ENCODE measurements around the gene RDM1. TPM values are rescaled to one million over a fixed set of nuclear protein-coding genes. Genes with fewer than 3 reads are reported as not detected.

The RDM1 gene
- total and polyA plus RNA-seq, 10 donors = 0.48 to 2.3 (median 0.52) TPM; not detected in 5

DNA sequence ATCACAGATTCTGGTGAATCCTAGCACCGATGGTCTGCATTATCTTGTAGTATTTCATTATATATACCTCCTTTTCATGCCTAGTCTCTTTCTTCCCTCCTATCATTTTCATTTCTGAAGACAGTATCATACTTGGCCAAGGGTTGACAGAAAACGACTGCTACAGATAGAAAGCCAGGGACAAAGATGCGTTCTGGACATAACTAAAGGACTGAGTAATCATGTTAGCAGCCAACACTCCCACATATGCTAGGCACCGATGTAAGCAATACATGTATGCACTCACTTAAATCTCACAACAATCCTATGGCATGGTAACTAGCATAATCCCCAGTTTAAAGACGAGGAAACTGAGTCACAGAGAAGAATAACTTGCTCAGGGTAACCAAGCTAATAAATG is 22.9 kb downstream of the RDM1 start:
- 77 to 88% (median 84%) methylated on average over 5 of the region's 5 CpGs for WGBS, 5 donors
- intact Hi-C loops (cut with DNase I; ENCODE audit: low total_unique reads) = no loop called here
- H3K4me1 ChIP-seq = no peaks in the 10 kb centered on the region

DNA sequence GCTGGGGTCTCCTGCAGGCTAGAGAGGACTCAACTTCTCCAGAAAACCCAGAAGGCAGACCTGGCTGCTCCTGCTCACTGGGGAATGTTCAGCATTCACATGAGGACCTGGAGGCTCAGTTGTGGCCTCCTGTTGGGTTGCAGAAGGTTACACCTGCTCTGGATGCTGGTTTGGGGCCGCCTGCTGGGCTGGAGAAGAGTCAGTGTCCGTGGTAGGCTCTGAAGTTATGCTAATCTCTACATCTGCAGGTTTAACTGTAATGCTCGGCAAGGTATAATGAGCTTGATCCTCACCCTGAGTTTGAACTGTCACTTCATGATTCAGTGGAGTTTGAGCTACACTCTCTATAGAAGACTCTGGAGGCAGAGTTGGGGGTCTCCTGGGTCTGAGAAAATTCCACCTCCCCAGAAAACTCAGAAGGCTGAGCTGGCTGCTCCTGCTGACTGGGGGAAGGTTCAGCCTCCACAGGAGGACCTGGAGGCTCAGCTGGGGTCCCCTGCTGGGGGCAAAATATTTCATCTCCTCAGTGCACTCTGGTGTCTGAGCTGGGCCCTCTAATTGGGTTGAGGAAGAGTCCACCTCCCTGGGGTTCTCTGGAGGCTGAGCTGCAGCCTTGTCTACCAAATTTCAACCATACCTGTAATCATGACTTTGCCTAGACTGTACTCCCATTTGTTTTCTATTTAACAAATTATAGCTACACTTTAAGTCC is 23.5 kb downstream of the RDM1 start:
- no peak for DNase-seq
- Histone ChIP-seq H3K27ac (no peak overlapping the region), H3K9me3 (no peaks in the 10 kb centered on the region), H3K27me3 (replicated peaks in 1 of 7) (no peaks in the 10 kb centered on the region), H3K4me3 (no peak overlapping the region), H3K36me3 (no peaks in the 10 kb centered on the region), H3K4me1 (no peaks in the 10 kb centered on the region)
- intact Hi-C loops (cut with DNase I; ENCODE audit: low total_unique reads) = no loop called here
- TF ChIP-seq POLR2AphosphoS5 (IDR thresholded peaks at IDR 0.05) (no peak), POLR2A (IDR thresholded peaks at IDR 0.05) (no peak)
- TF ChIP-seq, protein P1, sequence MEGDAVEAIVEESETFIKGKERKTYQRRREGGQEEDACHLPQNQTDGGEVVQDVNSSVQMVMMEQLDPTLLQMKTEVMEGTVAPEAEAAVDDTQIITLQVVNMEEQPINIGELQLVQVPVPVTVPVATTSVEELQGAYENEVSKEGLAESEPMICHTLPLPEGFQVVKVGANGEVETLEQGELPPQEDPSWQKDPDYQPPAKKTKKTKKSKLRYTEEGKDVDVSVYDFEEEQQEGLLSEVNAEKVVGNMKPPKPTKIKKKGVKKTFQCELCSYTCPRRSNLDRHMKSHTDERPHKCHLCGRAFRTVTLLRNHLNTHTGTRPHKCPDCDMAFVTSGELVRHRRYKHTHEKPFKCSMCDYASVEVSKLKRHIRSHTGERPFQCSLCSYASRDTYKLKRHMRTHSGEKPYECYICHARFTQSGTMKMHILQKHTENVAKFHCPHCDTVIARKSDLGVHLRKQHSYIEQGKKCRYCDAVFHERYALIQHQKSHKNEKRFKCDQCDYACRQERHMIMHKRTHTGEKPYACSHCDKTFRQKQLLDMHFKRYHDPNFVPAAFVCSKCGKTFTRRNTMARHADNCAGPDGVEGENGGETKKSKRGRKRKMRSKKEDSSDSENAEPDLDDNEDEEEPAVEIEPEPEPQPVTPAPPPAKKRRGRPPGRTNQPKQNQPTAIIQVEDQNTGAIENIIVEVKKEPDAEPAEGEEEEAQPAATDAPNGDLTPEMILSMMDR (IDR thresholded peaks at IDR 0.05 in 8 of 11, conservative IDR thresholded peaks at IDR 0.05 in 3 of 11) = no peak
- 73 to 81% (median 74%) methylated on average over 2 to 3 of the region's 3 CpGs for whole genome bisulfite sequencing, 5 donors

More for the DNA sequence above, 22.9 kb downstream of the RDM1 start:
- Histone ChIP-seq H3K27ac (no peak overlapping the region), H3K4me3 (no peak overlapping the region), H3K27me3 (replicated peaks in 1 of 7) (no peaks in the 10 kb centered on the region), H3K9me3 (no peaks in the 10 kb centered on the region), H3K36me3 (no peaks in the 10 kb centered on the region)
- DNase-seq = no peak
- TF ChIP-seq, protein P1 (IDR thresholded peaks at IDR 0.05 in 8 of 11, conservative IDR thresholded peaks at IDR 0.05 in 3 of 11) = no peak
- TF ChIP-seq POLR2A (IDR thresholded peaks at IDR 0.05) = no peak

DNA sequence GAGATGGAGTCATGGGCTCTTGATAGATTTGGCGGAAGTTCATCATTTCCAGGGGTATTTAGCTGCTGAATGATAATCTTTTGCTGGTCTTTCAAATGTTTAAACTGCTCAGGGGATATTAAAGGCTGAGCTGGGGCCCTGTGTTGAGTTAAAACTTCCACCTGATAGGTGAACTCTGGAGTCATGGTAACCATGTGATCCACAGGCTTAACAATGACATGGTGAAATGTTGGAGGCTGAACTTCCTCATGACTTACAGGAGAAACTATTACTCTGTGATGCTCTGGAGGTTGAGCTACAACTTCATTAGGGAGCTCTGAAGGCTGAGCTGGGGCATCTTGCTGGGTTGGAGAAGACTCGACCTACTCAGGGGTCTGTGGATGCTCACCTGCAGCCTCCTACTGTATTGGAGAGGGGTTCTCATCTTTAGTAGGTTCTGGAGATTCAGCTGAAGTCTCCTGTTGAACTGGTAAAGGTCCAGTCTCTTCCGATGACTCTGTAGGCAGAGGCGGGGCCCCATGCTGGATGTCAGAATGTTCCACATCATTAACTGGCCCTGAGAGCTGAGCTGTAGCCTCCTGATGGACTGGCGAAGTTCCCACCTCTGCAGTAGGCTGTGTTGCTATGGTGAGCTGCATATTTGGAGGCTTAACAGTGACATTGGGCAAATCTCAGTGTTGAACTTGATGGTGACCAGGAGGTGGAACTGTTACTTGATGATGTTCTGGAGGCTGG is 24.2 kb downstream of the RDM1 start:
- TF ChIP-seq, protein P1 (IDR thresholded peaks at IDR 0.05 in 8 of 11, conservative IDR thresholded peaks at IDR 0.05 in 3 of 11) = no peak
- TF ChIP-seq POLR2A (IDR thresholded peaks at IDR 0.05) = no peak
- no peak for TF ChIP-seq POLR2AphosphoS5 (IDR thresholded peaks at IDR 0.05)
- Histone ChIP-seq H3K4me1 (peaks cover 0 to 2% (median 0%) of the 10 kb centered on the region in 6 donors), H3K27me3 (replicated peaks in 1 of 7) (no peaks in the 10 kb centered on the region), H3K4me3 (no peak overlapping the region), H3K27ac (no peak overlapping the region), H3K36me3 (no peaks in the 10 kb centered on the region), H3K9me3 (no peaks in the 10 kb centered on the region)
- DNase-seq = no peak
- intact Hi-C loops (cut with DNase I; ENCODE audit: low total_unique reads) = no loop called here
- WGBS, 5 donors = 93 to 99% (median 97%) methylated on average over 2 to 5 of the region's 5 CpGs

DNA sequence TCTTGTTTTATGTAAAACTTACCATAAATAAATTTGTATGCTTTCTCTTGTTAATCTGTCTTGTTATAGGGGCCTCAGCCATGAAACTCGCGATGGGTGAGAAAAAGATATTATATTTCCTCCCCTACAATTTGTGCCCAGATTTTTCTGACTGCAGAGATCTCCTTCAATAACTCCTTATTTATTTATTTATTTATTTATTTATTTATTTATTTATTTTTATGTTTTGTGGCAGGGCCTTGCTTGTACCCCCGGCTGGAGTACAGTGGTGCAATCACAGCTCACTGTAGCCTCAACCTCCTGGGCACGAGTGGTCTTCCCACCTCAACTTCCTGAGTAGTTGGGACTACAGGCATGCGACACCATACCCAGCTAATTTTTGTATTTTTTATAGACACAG is 27.1 kb downstream of the RDM1 start:
- TF ChIP-seq, protein P1 (IDR thresholded peaks at IDR 0.05 in 8 of 11, conservative IDR thresholded peaks at IDR 0.05 in 3 of 11) = no peak
- TF ChIP-seq POLR2A (IDR thresholded peaks at IDR 0.05) (no peak), POLR2AphosphoS5 (IDR thresholded peaks at IDR 0.05) (no peak)
- Histone ChIP-seq H3K36me3 (no peaks in the 10 kb centered on the region), H3K27ac (no peak overlapping the region), H3K27me3 (replicated peaks in 1 of 7) (no peaks in the 10 kb centered on the region), H3K9me3 (no peaks in the 10 kb centered on the region), H3K4me3 (no peak overlapping the region), H3K4me1 (peaks cover 0 to 31% (median 11%) of the 10 kb centered on the region in 6 donors)
- intact Hi-C loops (cut with DNase I; ENCODE audit: low total_unique reads) = no loop called here
- 77 to 89% (median 84%) methylated on average over 5 of the region's 5 CpGs for WGBS, 5 donors
- no peak for DNase-seq
